H1 (cell line): Measurements from ENCODE around the gene FAM53A. TPM values are rescaled to one million over a fixed set of nuclear protein-coding genes. Genes with fewer than 3 reads are reported as not detected.

Experiments used
- CTCF ChIA-PET: fragments of 300-600 bp; sonication (Branson Sonifier 250); formaldehyde crosslinking; loops from one replicate; lab custom pipeline; 2021; ENCODE audit not compliant: partially characterized antibody; lab: Charles Lee
- POLR2A ChIA-PET: fragments of 300-600 bp; sonication (Branson Sonifier 250); formaldehyde crosslinking; loops from one replicate; lab custom pipeline; 2021; ENCODE audit warnings: inconsistent platforms; ENCODE audit not compliant: partially characterized antibody; lab: Charles Lee
- DNase-seq, 2 experiments: peaks; one replicate each; pipeline versions ENCODE4 v3.0.0 to v3.0.0-alpha.2; 2010 to 2022; ENCODE audit warnings: low spot score in 2 of 2, low read depth in 1 of 2, mixed read lengths in 1 of 2
- FAIRE-seq: peaks from 2 replicates; lab custom pipeline; 2011; peaks lifted over from hg19 to GRCh38; lab: Jason Lieb, UNC
- H2AFZ ChIP-seq: 2 replicates; pipeline ENCODE4 v1.8.1; 2012; ENCODE audit warnings: low read length, inconsistent platforms
- H2AK5ac ChIP-seq: 2 replicates; pipeline ENCODE4 v1.6.1; 2013; ENCODE audit warnings: low read depth, low read length
- H2BK120ac ChIP-seq: replicated peaks from 2 replicates; pipeline ENCODE3; 2013; ENCODE audit warnings: low read depth, low read length, inconsistent platforms
- H2BK12ac ChIP-seq: 2 replicates; pipeline ENCODE4 v1.6.1; 2013; ENCODE audit warnings: low read depth, low read length
- H2BK15ac ChIP-seq: 2 replicates; pipeline ENCODE4 v1.6.1; 2013; ENCODE audit warnings: low read length
- H2BK20ac ChIP-seq: 2 replicates; pipeline ENCODE4 v1.6.1; 2013; ENCODE audit warnings: low read length
- H2BK5ac ChIP-seq: 2 replicates; pipeline ENCODE4 v1.6.1; 2013; ENCODE audit warnings: low read depth, low read length
- H3K14ac ChIP-seq: 2 replicates; pipeline ENCODE4 v1.6.1; 2013; ENCODE audit warnings: inconsistent platforms; ENCODE audit not compliant: insufficient read length
- H3K18ac ChIP-seq: 2 replicates; pipeline ENCODE4 v1.6.1; 2013; ENCODE audit warnings: low read length; ENCODE audit errors: extremely low read depth
- H3K23ac ChIP-seq: 2 replicates; pipeline ENCODE4 v1.6.1; 2013; ENCODE audit warnings: inconsistent platforms; ENCODE audit not compliant: insufficient read length
- H3K23me2 ChIP-seq: 2 replicates; pipeline ENCODE4 v1.6.1; 2013; ENCODE audit warnings: low read depth, low read length
- H3K27ac ChIP-seq: 2 replicates; pipeline ENCODE4 v1.6.1; 2011; ENCODE audit warnings: low read depth, low read length, inconsistent platforms
- H3K27me3 ChIP-seq, 4 experiments: replicated peaks in 1 of 4; 1 replicate in 1 of 4; 2 replicates in 3 of 4; pipeline versions ENCODE4 v1.6.1 to v1.8.1; 2011 to 2013; ENCODE audit warnings: low read length in 3 of 4, mild to moderate bottlenecking in 3 of 4, inconsistent platforms in 2 of 4, mixed read lengths in 2 of 4, moderate library complexity in 1 of 4; ENCODE audit not compliant: control insufficient read depth in 3 of 4, insufficient read depth in 3 of 4; ENCODE audit errors: extremely low read depth in 1 of 4
- H3K36me3 ChIP-seq, 4 experiments: 2 replicates each; pipeline versions ENCODE4 v1.6.1 to v1.8.1; 2011 to 2013; ENCODE audit warnings: mild to moderate bottlenecking in 4 of 4, low read length in 3 of 4, moderate library complexity in 2 of 4, control low read depth in 1 of 4, inconsistent platforms in 1 of 4; ENCODE audit not compliant: insufficient read depth in 4 of 4, control insufficient read depth in 2 of 4
- H3K4ac ChIP-seq: replicated peaks from 2 replicates; pipeline ENCODE3; 2013; ENCODE audit warnings: low read length, low read depth, mixed read lengths, inconsistent platforms; ENCODE audit not compliant: insufficient read length
- H3K4me1 ChIP-seq, 4 experiments: replicated peaks in 1 of 4; 1 replicate in 1 of 4; 2 replicates in 3 of 4; pipeline versions ENCODE4 v1.6.1 to v1.8.1; 2011 to 2013; ENCODE audit warnings: low read length in 3 of 4, inconsistent platforms in 2 of 4, mixed read lengths in 1 of 4; ENCODE audit not compliant: insufficient read depth in 4 of 4, control insufficient read depth in 3 of 4
- H3K4me2 ChIP-seq, 2 experiments: 2 replicates each; pipeline versions ENCODE4 v1.6.1 to v1.8.1; 2011 to 2013; ENCODE audit warnings: low read depth in 2 of 2, low read length in 2 of 2, control low read depth in 1 of 2, inconsistent platforms in 1 of 2, mild to moderate bottlenecking in 1 of 2; ENCODE audit not compliant: insufficient read depth in 1 of 2
- H3K4me3 ChIP-seq, 4 experiments: fragments of 200-600, 300-600 bp in 1 of 4; sonication (generic), shearing (Covaris generic), sonication (Bioruptor Twin) in 1 of 4; 2 replicates each; pipeline versions ENCODE4 v1.5.1 to v1.8.1; 2011 to 2016; ENCODE audit warnings: low read length in 4 of 4, low read depth in 3 of 4, control low read depth in 2 of 4, inconsistent platforms in 2 of 4, mild to moderate bottlenecking in 2 of 4, mixed read lengths in 1 of 4, moderate library complexity in 1 of 4; ENCODE audit not compliant: insufficient read depth in 2 of 4; ENCODE audit errors: extremely low read depth in 1 of 4
- H3K56ac ChIP-seq: replicated peaks from 2 replicates; pipeline ENCODE3; 2013; ENCODE audit warnings: low read depth, mild to moderate bottlenecking, mixed read lengths, low read length, inconsistent platforms; ENCODE audit not compliant: insufficient read length
- H3K79me1 ChIP-seq: 2 replicates; pipeline ENCODE4 v1.6.1; 2013; ENCODE audit warnings: low read depth, low read length, control low read depth
- H3K79me2 ChIP-seq, 2 experiments: 2 replicates each; pipeline versions ENCODE4 v1.6.1 to v1.8.1; 2012 to 2013; ENCODE audit warnings: low read length in 2 of 2, mild to moderate bottlenecking in 2 of 2, inconsistent platforms in 1 of 2; ENCODE audit not compliant: insufficient read depth in 2 of 2, control insufficient read depth in 1 of 2
- H3K9ac ChIP-seq, 4 experiments: replicated peaks in 1 of 4; 1 replicate in 1 of 4; 2 replicates in 3 of 4; pipeline versions ENCODE4 v1.6.1 to v1.8.1; 2011 to 2013; ENCODE audit warnings: low read depth in 3 of 4, low read length in 3 of 4, control low read depth in 2 of 4, mild to moderate bottlenecking in 2 of 4, moderate library complexity in 2 of 4, inconsistent platforms in 1 of 4; ENCODE audit errors: extremely low read depth in 1 of 4
- H3K9me3 ChIP-seq, 2 experiments: 2 replicates each; pipeline versions ENCODE4 v1.6.1 to v1.8.1; 2012 to 2013; ENCODE audit warnings: mild to moderate bottlenecking in 2 of 2, moderate library complexity in 2 of 2, control low read depth in 1 of 2, inconsistent platforms in 1 of 2, low read depth in 1 of 2, low read length in 1 of 2, mixed read lengths in 1 of 2; ENCODE audit not compliant: insufficient read depth in 2 of 2
- H4K20me1 ChIP-seq, 2 experiments: replicated peaks in 1 of 2; 2 replicates each; pipeline versions ENCODE3 to v1.8.1; 2011 to 2013; ENCODE audit warnings: inconsistent platforms in 2 of 2, low read length in 2 of 2, mild to moderate bottlenecking in 1 of 2; ENCODE audit not compliant: insufficient read depth in 2 of 2, control insufficient read depth in 1 of 2
- H4K5ac ChIP-seq: 2 replicates; pipeline ENCODE4 v1.6.1; 2013; ENCODE audit warnings: low read length, low read depth, mixed read lengths, inconsistent platforms; ENCODE audit not compliant: insufficient read length
- H4K8ac ChIP-seq: 2 replicates; pipeline ENCODE4 v1.8.0; 2013; ENCODE audit warnings: mild to moderate bottlenecking, moderate library complexity, low read length, inconsistent platforms; ENCODE audit not compliant: insufficient read depth; ENCODE audit errors: extremely low read depth
- H4K91ac ChIP-seq: replicated peaks from 2 replicates; pipeline ENCODE3; 2013; ENCODE audit warnings: low read length, mixed read lengths, inconsistent platforms; ENCODE audit not compliant: insufficient read length
- CEBPB ChIP-seq: IDR thresholded peaks from 2 replicates; pipeline ENCODE4 v1.6.1; 2012; ENCODE audit warnings: low read depth, low read length
- CHD1 ChIP-seq: IDR thresholded peaks from 2 replicates; pipeline ENCODE4 v1.6.1; 2012; ENCODE audit warnings: low read depth, low read length, improper control_type of control experiment
- MAFK ChIP-seq: IDR thresholded peaks from 2 replicates; pipeline ENCODE4 v1.6.1; 2012; ENCODE audit warnings: low read depth, mild to moderate bottlenecking, improper control_type of control experiment, low read length
- PHF8 ChIP-seq: fragments of 200-600 bp; sonication (generic); conservative IDR thresholded peaks from 2 replicates; pipeline ENCODE4 v1.7.1; 2012; ENCODE audit warnings: low read depth, mild to moderate bottlenecking, inconsistent platforms, low read length, moderate library complexity
- POLR2A ChIP-seq, 2 experiments: IDR thresholded peaks; 1 replicate in 1 of 2; 2 replicates in 1 of 2; pipeline ENCODE4 v1.6.1; 2011; ENCODE audit warnings: low read depth in 2 of 2, low read length in 2 of 2, mild to moderate bottlenecking in 2 of 2; ENCODE audit errors: control extremely low read depth in 1 of 2
- RBBP5 ChIP-seq: IDR thresholded peaks from 2 replicates; pipeline ENCODE4 v1.7.1; 2012; ENCODE audit warnings: low read depth, mild to moderate bottlenecking, inconsistent platforms, low read length, moderate library complexity, borderline replicate concordance
- RFX5 ChIP-seq: IDR thresholded peaks from 2 replicates; pipeline ENCODE4 v1.6.1; 2011; ENCODE audit warnings: low read depth, low read length, improper control_type of control experiment, borderline replicate concordance
- RNF2 ChIP-seq: fragments of 200-900, 300-1000 bp; sonication (generic); IDR thresholded peaks from 2 replicates; pipeline ENCODE4 v1.7.1; 2016; ENCODE audit warnings: borderline replicate concordance, low read depth, mild to moderate bottlenecking, antibody characterized with exemption, low read length; ENCODE audit not compliant: poor library complexity, severe bottlenecking; ENCODE audit errors: missing control alignments
- SIX5 ChIP-seq: IDR thresholded peaks from 2 replicates; pipeline ENCODE4 v1.6.1; 2011; ENCODE audit warnings: mild to moderate bottlenecking, low read depth, low read length
- SP1 ChIP-seq: IDR thresholded peaks from 2 replicates; pipeline ENCODE4 v1.6.1; 2011; ENCODE audit warnings: low read depth, low read length
- SP4 ChIP-seq: IDR thresholded peaks from 2 replicates; pipeline ENCODE4 v1.6.1; 2012; ENCODE audit warnings: low read length, inconsistent platforms
- WGBS, 2 experiments: shearing (Covaris generic) in 1 of 2; methylation state at CpG; one replicate each; pipeline versions ENCODE4 v1.1.6 to v1.1.7; 2013 to 2015; ENCODE audit warnings: low lambda C conversion rate in 2 of 2, mixed read lengths in 2 of 2, inconsistent platforms in 1 of 2, low coverage in 1 of 2, missing lambda C conversion rate in 1 of 2; ENCODE audit not compliant: insufficient replicate concordance in 2 of 2, insufficient coverage in 1 of 2, insufficient read length in 1 of 2; ENCODE audit errors: extremely low coverage in 1 of 2, missing lambda C conversion rate in 1 of 2; 5-methylcytosine and 5-hydroxymethylcytosine counted together
- polyA plus RNA-seq, 7 experiments: library from polyadenylated mRNA; depleted of rRNA in 3 of 7; stranded (reverse) in 5 of 7; unstranded in 2 of 7; fragments of >200 nt in 5 of 7; fragments of 200-250 nt in 2 of 7; gene quantifications; 1 replicate in 5 of 7; 2 replicates in 1 of 7; 4 replicates in 1 of 7; pipeline versions ENCODE4 v1.2.1 to v1.2.3, GENCODE V29; 2011 to 2013; ENCODE audit warnings: missing spikeins in 2 of 7, mixed read lengths in 2 of 7
- total RNA-seq: library from RNA; stranded (reverse); fragmentation: NEBNext Ultra II Directional; extraction: Animal tissue kit (Norgen Biotek cat#: 25700); gene quantifications from 2 replicates; pipeline ENCODE4 v1.2.1, GENCODE V29; 2021
- TF ChIP-seq, protein P1 (sequence below): IDR thresholded peaks from 2 replicates; pipeline ENCODE4 v1.6.1; 2011; ENCODE audit warnings: low read length, improper control_type of control experiment

FAM53A gene
- total and polyA plus RNA-seq, 2 of the 8 experiments (the other 6 are each of a cell fraction or from before 2014, with no cell fraction given), result 1.9 to 2.0 TPM

DNA sequence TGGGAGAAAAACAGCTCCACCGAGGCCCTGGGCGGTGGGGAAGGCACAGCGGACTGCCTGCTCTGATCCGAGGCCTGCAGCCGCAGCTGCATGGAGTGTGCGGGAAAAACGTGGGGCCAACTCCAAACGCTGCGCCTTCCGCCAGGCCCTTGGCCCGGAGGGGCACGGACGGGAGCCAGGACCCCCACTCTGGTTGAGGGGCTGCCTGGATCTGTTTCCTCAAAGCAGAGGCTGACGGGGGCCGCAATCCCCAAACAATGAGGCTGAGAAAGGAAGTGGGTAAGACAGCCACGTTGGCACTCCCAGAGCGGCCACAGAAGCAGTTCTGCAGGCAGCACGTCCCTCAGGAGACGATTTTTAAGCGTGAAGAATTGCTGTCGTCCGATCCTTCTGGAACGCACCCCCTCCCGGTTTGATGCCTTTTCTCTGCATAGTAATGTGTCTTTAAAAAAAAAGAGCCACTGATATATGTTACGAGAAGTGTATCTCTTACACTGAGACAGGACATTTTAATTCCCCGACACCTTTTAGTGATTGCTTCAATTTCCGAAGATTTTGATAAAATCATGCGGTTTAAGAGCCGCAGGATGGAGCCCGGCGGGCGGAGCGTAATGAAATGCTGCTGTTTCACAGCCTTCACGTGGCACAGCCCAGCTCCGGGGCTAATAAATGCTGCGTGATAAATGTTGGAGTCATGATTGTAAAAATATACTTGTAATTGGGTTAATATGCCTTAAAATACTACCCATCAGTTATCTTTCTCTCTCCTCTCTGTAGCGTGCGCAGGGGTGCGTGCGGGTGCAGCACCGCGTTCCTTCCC is 85.7 kb downstream of the FAM53A start:
- H2BK5ac ChIP-seq, result no peak overlapping the region
- no peak overlapping the region for H3K56ac ChIP-seq
- ChIA-PET POLR2A (no interaction called here), CTCF (interaction anchor here (0.8 kb wide), 1 partner anchor 33 kb away, joined by 3 read pairs; no protein-coding TSS in a partner anchor)
- H3K9me3 ChIP-seq, result no peaks in the 10 kb centered on the region
- H2BK20ac ChIP-seq, result no peak overlapping the region
- no peaks in the 10 kb centered on the region for H3K36me3 ChIP-seq
- no peak overlapping the region for H4K5ac ChIP-seq
- H4K91ac ChIP-seq, result no peak overlapping the region
- H3K4me2 ChIP-seq, result no peak overlapping the region
- H3K79me1 ChIP-seq, result no peaks in the 10 kb centered on the region; the same call in 1 of the 2 replicates
- no peak overlapping the region for H3K23ac ChIP-seq
- no peak overlapping the region for H3K4ac ChIP-seq
- H3K4me3 ChIP-seq, result no peak overlapping the region
- no peaks in the 10 kb centered on the region; the same call in 1 of the 2 replicates for H3K23me2 ChIP-seq
- H3K9ac ChIP-seq, result no peak overlapping the region
- peaks cover 0 to 10% (median 6%) of the 10 kb centered on the region in 4 experiments; a peak in 4 of 7 replicates for H3K4me1 ChIP-seq
- H3K27ac ChIP-seq, result no peak overlapping the region
- no peaks in the 10 kb centered on the region for H3K27me3 ChIP-seq
- no peak overlapping the region for H2BK12ac ChIP-seq
- peak overlapping the region; percentile 62 for H4K8ac ChIP-seq
- H3K14ac ChIP-seq, result no peak overlapping the region
- WGBS, 2 experiments, result 93% methylated on average over 36 of the region's 42 CpGs; no CpG with 5 or more reads in 1 of the 2 experiments
- DNase-seq (no peak), FAIRE-seq (no peak)
- no peak overlapping the region for H2BK120ac ChIP-seq
- no peak overlapping the region for H2AFZ ChIP-seq
- no peak overlapping the region for H2BK15ac ChIP-seq
- H3K18ac ChIP-seq, result no peak overlapping the region
- no peak overlapping the region for H2AK5ac ChIP-seq
- no peaks in the 10 kb centered on the region for H4K20me1 ChIP-seq
- no peaks in the 10 kb centered on the region for H3K79me2 ChIP-seq
- TF ChIP-seq CEBPB (no peak), PHF8 (no peak), RBBP5 (no peak), POLR2A (IDR thresholded peaks at IDR 0.05; ENCODE audit: control extremely low read depth in 1 of 2, low read depth in 2 of 2, low read length in 2 of 2) (no peak), SIX5 (no peak), SP1 (no peak), RFX5 (no peak), RNF2 (no peak), CHD1 (no peak), SP4 (no peak), MAFK (no peak)
- TF ChIP-seq, protein P1, sequence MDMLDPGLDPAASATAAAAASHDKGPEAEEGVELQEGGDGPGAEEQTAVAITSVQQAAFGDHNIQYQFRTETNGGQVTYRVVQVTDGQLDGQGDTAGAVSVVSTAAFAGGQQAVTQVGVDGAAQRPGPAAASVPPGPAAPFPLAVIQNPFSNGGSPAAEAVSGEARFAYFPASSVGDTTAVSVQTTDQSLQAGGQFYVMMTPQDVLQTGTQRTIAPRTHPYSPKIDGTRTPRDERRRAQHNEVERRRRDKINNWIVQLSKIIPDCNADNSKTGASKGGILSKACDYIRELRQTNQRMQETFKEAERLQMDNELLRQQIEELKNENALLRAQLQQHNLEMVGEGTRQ, result no peak
